Activated naive CD8-positive, alpha-beta T cell treated with anti-CD3 and anti-CD28 coated beads for 36 hours (primary cell): ENCODE measurements around the gene PKDCC. TPM values are rescaled to one million over a fixed set of nuclear protein-coding genes. Genes with fewer than 3 reads are reported as not detected.

ENCODE experiments used
- DNase-seq: peaks from one replicate; pipeline ENCODE4 v3.0.0; 2021
- H3K27ac Mint-ChIP-seq: one replicate; pipeline ENCODE4 v1.8.0; 2022; ENCODE audit warnings: mild to moderate bottlenecking, moderate library complexity, mixed read lengths
- H3K27me3 Mint-ChIP-seq: one replicate; pipeline ENCODE4 v1.8.0; 2022; ENCODE audit warnings: mild to moderate bottlenecking, mixed read lengths
- H3K36me3 Mint-ChIP-seq: one replicate; pipeline ENCODE4 v1.8.0; 2021; ENCODE audit warnings: mild to moderate bottlenecking, mixed read lengths
- H3K4me1 Mint-ChIP-seq: one replicate; pipeline ENCODE4 v1.8.0; 2021; ENCODE audit warnings: mixed read lengths
- H3K4me3 Mint-ChIP-seq: one replicate; pipeline ENCODE4 v1.8.0; 2022; ENCODE audit warnings: mild to moderate bottlenecking, moderate library complexity, mixed read lengths
- H3K9me3 Mint-ChIP-seq: one replicate; pipeline ENCODE4 v1.8.0; 2022; ENCODE audit warnings: mixed read lengths
- total RNA-seq, 2 experiments: library from RNA; stranded (reverse); gene quantifications; one replicate each; pipeline ENCODE4 v1.2.3, GENCODE V29; 2021

PKDCC gene
- total RNA-seq, 2 experiments from 2014 or later = not detected

DNA sequence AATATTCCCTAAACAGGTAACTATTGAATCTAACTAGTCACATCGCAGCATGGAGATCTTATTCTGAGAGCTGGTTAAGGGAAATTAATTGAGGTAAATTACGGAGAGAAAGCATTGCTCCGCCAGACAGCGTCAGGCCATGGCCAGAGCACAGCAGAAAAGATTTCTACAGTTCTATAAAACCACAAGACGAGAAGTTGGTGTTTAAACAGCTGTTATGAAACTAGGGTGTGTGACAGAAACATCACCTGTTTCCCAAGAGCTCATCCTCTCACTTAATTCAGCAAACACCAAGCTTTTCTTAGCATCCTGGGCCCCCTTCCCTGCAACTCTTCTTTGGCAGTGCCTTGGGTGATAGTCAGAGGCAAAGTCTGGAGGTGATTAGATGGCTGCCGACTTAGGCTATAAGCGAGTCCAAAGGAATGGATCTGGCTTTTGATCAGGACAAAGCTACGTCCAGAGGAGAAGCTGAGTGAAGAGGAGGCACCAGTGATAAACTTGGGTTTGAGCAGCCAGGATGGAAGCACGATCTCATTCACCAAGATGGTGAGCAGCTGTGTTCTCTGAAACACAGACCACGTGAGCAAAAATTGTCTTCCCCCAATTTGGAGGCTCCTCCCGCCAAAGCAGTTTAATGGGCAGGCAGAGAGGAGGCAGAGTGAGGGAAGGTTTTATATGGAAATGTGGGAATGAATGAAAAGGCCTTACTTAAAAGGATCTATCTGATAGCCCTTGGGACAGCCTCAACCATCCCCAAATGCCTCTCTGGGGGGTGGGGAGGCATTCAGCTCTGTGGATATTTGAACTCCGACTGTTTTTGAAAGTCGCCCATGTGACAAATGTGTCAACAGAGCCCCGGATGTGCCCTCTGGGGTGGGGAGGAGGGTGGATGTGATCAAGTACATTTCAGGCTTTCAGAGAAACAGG is 57.8 kb downstream of the PKDCC start:
- Mint-ChIP-seq H3K27me3 (no peaks in the 10 kb centered on the region), H3K9me3 (peaks cover under 1% of the 10 kb centered on the region), H3K27ac (no peak overlapping the region), H3K4me3 (no peak overlapping the region), H3K36me3 (peaks cover 2% of the 10 kb centered on the region), H3K4me1 (peaks cover 23% of the 10 kb centered on the region)
- peak; percentile 65 for DNase-seq

DNA sequence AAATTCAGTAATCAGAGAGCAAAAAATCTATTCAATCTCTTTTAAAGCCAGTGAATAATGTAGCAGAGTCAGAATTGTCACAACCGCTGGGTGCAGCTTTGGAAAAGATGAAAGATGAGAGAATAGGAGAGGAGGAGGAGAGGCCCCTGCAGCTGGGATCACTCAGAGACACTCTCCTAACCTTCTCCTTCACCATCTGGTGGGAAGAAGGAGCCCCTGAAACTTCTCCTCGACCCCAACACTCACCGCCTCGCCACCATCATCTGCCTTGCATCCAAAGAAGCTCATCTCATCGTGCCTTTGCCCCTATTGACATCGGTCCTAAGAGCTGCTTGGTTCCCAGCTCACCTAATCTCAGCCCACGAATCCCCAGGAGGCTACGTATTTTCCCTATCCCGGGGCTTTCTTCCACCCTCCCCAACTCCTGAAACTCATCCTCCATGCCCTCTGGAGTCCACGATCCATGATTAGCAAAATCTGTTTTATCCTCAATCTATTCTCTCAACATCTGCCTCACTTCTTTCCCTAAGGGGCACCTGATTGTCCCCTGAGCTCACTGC is 58.5 kb downstream of the PKDCC start:
- Mint-ChIP-seq H3K27ac (no peak overlapping the region), H3K4me1 (peaks cover 23% of the 10 kb centered on the region), H3K9me3 (no peaks in the 10 kb centered on the region), H3K4me3 (no peak overlapping the region), H3K36me3 (peaks cover 2% of the 10 kb centered on the region), H3K27me3 (no peaks in the 10 kb centered on the region)
- no peak for DNase-seq

DNA sequence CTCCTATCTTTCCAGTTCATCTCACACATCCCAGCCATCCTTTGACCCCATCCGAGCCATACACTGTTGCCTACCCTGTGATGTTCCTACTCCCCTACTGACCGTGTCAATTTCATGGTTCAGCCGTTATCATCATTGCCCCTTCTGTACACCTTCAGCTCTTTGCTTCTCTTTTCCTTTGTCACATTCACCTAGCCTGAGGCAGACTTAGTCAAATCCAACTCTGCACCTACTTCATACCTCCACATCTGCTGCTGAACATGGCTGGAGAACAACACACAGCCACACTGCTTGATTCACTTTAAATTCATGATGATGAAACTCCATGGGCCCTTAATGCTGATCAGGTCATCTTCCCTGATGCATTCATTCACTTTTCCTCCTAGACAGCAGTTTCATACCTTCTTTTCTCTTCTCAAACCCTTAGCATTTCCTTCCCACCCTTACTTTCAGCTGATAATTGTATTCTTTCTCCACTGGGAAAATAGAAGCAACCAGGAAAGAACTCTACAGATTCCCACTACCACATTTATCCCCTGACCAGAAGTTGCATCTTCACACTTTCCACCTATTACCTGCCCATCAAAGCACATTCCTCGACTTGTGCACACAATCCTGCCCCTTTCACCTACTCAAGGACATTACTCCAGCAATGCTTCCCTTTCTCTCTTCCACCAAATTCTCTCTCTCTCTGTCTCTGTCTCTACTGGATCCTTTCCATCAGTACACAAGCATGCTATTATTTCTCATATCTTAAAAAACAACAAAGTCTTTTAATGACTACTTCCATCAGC is 59.6 kb downstream of the PKDCC start:
- Mint-ChIP-seq H3K36me3 (no peaks in the 10 kb centered on the region), H3K4me1 (peaks cover 15% of the 10 kb centered on the region), H3K4me3 (no peak overlapping the region), H3K27me3 (no peaks in the 10 kb centered on the region), H3K27ac (no peak overlapping the region), H3K9me3 (no peaks in the 10 kb centered on the region)
- DNase-seq = no peak

Other genes starting within 250 kb of the PKDCC start
- 10 to 100 TPM; 60.0 to 64.6 TPM for gene EML4, start 121.3 kb downstream of the PKDCC start, total RNA-seq